ENCODE data around the gene UVSSA.
"Not testable (repeated sequence)": the region's sequence is repeated elsewhere in the genome, so short reads cannot be mapped to it uniquely, and the experiment has no call there.

UVSSA gene

GRCh38 chr4:1332686-1333085 is 14.3 kb upstream of the UVSSA start:
- DNase-seq = no peak

DNA sequence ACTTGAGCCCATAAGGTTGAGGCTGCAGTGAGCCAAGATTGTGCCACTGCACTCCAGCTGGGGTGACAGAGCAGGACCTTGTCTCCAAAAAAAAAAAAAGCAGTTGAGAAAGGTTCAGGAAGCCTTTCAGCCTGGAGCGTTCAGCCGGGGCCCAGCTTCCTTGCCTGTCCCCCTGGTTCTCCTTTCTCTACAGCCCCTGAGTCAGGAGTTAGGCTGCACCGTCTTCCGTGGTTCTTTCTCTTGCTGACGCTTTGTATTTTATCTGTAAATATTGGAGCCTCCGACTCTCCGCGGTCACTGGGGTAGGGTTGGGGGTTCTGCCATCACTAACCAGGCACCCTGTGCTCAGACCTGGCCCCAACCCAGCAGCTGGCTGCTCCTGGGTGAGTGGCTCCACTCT is 13.8 kb upstream of the UVSSA start:
- DNase-seq = no peak

DNA sequence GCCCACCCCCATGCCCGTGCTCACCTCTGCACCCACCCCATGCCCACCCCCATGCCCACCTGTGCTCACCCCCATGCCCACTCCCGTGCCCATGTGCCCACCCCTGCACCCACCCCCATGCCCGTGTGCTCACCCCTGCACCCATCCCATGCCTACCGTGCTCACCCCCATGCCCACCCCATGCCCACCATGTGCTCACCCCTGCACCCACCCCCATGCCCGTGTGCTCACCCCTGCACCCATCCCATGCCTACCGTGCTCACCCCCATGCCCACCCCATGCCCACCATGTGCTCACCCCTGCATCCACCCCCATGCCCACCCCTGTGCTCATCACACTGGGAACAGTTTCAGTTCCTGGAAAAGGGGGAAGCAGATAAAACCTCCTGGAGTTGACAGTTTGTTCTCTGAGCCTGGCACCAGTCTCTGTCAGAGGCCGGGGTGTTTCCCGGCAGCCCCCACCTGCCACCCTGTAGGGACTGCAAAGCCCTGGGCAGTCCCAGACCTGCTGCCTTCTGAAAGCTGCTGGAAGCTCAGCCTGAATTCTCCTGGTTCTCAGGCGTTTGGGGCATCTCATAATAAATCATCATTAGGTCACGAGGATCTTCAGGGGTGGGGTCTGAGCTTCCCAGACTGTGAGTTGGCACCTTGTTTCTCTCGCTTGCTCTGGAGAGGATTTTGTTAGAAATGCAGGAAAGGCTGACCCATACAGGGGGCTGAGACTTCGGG is 13.0 kb upstream of the UVSSA start:
- DNase-seq = not testable (repeated sequence)

- no peak for DNase-seq
Observed at GRCh38 chr4:1334579-1334895, 12.5 kb upstream of the UVSSA start.

- not testable (repeated sequence) for DNase-seq
Observed at GRCh38 chr4:1335193-1335883, 11.7 kb upstream of the UVSSA start.

DNA sequence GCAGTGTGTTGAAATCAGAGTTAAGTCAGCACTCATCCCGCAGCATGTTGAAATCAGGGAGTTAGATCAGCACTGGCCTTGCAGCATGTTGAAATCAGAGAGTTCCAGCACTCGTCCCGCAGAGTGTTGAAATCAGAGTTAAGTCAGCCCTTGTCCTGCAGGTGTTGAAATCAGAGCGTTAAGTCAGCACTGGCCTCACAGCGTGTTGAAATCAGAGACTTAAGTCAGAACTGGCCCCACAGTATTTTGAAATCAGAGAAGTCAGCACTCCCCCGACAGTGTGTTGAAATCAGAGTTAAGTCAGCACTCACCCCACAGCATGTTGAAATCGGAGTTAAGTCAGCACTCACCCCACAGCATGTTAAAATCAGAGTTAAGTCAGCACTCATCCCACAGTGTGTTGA is 10.9 kb upstream of the UVSSA start:
- no peak for DNase-seq

- no peak for DNase-seq
Observed at GRCh38 chr4:1337376-1337831, 9.6 kb upstream of the UVSSA start.

DNA sequence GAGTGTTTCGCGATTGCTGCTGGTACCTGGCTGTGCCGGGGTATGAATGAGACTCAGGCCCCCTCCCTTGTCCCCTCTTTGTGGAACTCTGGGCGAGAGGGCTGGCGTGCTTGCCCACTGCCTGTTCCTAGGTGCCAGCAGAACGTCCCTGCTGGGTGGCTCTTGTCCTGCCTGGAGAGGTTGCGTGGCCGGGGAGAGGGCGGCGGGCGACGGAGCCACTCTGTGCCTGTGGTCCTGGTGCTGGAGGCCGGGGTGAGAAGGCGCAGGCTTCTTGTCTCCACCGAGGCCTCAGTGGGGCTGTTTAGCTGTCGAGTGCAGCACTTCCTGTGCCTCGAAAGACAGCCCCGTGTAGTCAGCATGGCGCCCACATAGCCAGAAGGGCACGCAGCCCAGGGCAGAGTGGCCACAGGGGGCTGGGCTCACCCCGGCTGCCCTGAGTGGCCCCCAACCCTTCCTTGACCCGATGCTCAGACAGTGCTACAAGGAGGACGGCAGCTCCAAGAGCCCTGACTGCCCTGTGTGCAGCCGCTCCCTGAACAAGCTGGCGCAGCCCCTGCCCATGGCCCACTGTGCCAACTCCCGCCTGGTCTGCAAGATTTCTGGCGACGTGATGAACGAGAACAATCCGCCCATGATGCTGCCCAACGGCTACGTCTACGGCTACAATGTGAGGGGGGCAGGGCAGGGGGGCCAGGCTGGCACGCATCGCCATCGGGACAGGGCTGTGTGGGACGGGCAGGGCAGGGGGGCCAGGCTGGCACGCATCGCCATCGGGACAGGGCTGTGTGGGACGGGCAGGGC is 8.9 kb upstream of the UVSSA start:
- DNase-seq = no peak

GRCh38 chr4:1338752-1339414 is 8.1 kb upstream of the UVSSA start:
- DNase-seq = no peak

GRCh38 chr4:1339489-1339888 is 7.5 kb upstream of the UVSSA start:
- no peak for DNase-seq

GRCh38 chr4:1340181-1340747 is 6.7 kb upstream of the UVSSA start:
- no peak for DNase-seq

DNA sequence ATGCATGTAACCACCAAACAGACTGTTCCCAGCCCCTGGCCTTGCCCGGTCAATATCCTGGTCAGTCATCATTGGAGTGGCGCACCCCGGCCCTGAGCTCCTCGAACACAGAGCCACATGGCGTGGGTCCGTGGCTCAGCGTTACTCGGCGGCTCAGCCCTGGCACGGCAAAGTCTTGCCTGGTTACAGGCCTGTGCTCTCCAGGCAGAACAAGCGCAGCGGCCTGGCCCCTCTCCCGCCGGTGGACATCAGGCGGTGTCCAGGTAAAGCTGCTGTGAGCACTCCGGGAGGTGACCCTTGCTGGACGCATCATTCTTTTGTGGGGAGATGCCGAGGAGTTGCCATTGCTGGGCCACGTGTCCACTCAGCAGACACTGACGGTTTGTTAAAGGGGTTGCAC is 6.1 kb upstream of the UVSSA start:
- DNase-seq = no peak

GRCh38 chr4:1342003-1342402 is 5.0 kb upstream of the UVSSA start:
- no peak for DNase-seq

- no peak for DNase-seq
Observed at GRCh38 chr4:1344696-1345095, 2.3 kb upstream of the UVSSA start.

- DNase-seq = peak; percentile 70
Observed at GRCh38 chr4:1345903-1346780, 866 bp upstream of the UVSSA start.

- peak; percentile 66 for DNase-seq
Observed at GRCh38 chr4:1347410-1347864, 429 bp downstream of the UVSSA start.

DNA sequence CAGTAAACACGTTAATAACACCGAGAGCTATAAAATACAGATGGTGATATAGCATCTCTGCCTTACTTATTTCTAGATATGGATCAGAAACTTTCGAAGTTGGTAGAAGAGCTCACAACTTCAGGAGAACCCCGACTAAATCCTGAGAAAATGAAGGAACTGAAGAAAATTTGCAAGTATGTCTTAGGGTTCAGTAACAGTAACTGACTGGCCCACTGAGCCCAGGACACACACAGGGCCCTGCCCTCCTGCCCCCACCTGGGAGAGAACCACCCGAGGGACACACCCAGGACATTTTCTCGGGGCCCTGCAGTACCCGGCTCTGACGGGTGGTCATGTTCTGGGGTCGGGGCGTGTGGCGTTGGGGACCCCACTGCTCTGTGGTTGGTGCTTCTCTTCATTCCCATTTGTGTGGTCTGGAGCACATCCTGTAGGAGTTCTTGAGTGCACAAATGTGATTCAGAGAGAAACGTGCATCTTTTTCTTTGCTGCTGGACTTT is 1.1 kb downstream of the UVSSA start:
- DNase-seq = no peak

- DNase-seq = no peak
Observed at GRCh38 chr4:1348746-1349145, 1.7 kb downstream of the UVSSA start.

- no peak for DNase-seq
Observed at GRCh38 chr4:1349359-1350168, 2.6 kb downstream of the UVSSA start.

DNA sequence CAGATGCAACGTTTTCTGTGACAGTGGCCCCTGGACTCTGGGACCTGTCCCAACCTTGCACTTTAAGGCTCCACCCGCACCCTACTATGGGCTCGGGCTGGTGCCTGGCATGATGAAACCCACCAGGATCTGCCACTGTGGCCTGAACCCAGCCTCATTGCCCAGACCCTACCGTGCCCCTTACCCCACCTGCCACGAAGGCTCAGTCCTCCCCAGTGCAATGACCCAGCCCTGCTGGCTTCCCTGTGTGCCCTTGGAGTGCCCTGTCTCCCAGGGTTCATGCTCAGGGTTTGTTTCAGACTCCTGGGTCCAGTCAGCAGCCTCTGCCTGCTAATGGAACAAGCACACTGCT is 3.1 kb downstream of the UVSSA start:
- no peak for DNase-seq
